GM21515 (cell line): ENCODE measurements around the gene GTPBP10.
"Not testable (repeated sequence)": the region's sequence is repeated elsewhere in the genome, so short reads cannot be mapped to it uniquely, and the experiment has no call there.

Experiments
- ATAC-seq: cut with Tn5 transposase; IDR thresholded peaks from one replicate; pipeline ENCODE4 v1.9.1; 2021; ENCODE audit not compliant: unreplicated experiment

Gene GTPBP10

GRCh38 chr7:90350032-90350431, 3.5 kb downstream of the GTPBP10 start:
- ATAC-seq: not testable (repeated sequence)

GRCh38 chr7:90351987-90352386, 5.5 kb downstream of the GTPBP10 start:
- ATAC-seq: no peak

GRCh38 chr7:90383422-90383821, 36.9 kb downstream of the GTPBP10 start:
- no peak for ATAC-seq

- ATAC-seq: no peak
These were observed 37.3 kb downstream of the GTPBP10 start for GRCh38 chr7:90383861-90384260.

- no peak for ATAC-seq
These were observed 37.9 kb downstream of the GTPBP10 start for GRCh38 chr7:90384433-90384832.

DNA sequence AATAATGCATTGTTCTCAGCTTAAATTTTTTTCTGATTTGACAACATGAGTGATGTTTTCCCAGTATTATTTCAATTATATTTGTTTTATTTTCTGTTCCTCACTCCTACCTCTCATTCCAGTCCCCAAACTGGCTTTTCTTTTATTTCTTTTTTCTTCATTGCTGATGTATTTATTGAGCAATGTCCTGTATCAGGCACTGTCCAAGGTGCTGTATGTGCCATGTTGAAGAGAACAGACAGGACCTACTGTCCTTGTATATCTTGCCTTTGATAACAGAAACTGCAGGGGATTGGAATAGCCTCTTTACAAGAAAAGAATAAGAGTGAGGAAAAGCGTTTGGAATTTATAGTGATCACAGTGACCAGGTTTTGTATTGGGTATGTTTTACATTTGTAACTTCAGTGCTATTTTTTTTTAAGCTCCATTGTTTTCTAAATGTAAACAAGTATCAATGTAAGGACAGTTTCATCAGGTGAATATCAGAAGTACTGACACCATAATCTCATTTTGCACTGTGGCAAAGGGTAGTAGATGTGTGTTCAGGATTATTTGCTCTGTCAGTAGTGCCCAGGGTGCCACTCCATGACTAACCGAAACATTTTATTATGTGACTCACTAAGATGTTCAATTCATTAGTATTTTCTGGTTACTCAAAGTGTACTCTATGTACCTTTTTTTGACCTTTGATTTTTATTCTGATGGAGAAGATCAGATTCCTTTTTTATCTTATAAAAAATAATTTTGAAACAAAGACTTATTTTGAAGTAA, 41.1 kb downstream of the GTPBP10 start:
- no peak for ATAC-seq

DNA sequence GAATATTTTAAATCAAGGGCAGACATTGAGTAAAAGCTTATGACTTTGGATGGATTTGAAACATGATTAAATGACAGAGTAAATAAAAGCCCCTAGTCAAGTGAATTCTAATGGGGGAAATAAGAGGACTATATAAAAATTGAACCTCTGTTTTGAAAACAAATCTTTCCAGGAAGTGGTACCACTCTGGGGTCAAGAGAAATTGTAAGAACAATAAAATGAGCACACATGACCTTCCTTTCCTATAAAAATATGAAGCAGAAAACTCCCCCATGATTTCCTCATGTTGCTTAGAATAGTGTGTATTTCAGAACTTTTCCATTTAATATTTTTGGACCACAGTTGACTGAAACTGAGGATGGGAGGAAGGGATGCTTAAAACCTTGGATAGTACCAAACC, 44.4 kb downstream of the GTPBP10 start:
- ATAC-seq: no peak

DNA sequence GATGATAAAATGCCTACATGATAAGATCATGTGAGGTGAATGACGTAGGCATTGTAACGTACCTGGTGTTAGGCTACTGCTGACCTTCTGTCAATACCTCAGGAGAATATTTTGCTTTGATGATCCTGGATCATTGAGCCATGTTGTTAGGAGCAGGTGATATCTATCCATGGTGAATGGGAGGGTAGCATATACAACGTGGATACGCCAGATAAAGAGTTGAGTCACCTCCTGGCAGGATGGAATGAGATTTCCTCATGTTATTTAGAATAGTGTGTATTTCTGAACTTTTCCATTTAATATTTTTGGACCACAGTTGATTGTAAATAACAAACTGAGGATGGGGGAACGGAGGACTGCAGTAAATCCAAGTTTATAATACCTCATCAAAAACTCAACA, 45.0 kb downstream of the GTPBP10 start:
- ATAC-seq: no peak

DNA sequence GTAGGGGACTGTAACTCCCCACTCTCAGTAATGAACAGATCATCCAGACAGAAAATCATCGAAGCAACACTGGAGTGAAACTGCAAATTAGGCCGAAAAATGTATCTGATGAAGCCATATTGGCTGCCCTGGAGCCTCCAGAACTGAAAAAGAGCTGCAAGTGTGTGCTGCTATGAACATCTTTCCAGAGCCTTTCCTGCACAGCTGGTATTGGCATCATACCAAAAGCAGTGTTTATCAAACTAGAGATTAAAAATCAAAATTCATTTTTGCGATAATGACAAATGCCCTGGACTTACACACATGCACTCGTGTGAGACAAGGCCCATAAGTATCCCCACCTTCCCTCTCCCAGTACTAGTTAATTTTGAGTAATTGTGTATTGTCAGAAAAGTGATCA, 49.9 kb downstream of the GTPBP10 start:
- ATAC-seq: no peak

DNA sequence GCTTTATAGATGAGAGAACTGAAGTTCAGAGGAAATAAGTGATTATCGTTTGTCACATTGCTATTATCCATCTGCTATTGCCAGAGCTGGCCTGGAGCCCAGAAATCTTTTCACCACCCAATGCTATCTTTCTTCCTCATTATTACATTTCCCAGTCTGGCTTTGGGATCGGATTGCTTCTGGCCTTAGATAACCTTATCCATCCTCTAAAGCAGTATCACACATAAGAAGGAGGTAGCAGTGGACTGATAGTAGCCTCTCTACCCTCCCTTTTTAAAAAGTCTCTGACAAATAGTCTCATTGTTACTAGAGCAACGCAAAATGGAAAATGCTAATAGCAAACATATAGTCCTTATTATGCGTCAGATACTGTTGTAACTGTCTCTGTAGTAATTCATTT, 55.5 kb downstream of the GTPBP10 start:
- no peak for ATAC-seq

GRCh38 chr7:90402785-90403173, 56.3 kb downstream of the GTPBP10 start:
- ATAC-seq: no peak

GRCh38 chr7:90403174-90404113, 56.9 kb downstream of the GTPBP10 start, which contains the start of gene CLDN12:
Gene CLDN12 (plus strand): TSS chr7:90403461. CDS start chr7:90412677, 9,216 bp downstream.
- peak; percentile 95 for ATAC-seq

DNA sequence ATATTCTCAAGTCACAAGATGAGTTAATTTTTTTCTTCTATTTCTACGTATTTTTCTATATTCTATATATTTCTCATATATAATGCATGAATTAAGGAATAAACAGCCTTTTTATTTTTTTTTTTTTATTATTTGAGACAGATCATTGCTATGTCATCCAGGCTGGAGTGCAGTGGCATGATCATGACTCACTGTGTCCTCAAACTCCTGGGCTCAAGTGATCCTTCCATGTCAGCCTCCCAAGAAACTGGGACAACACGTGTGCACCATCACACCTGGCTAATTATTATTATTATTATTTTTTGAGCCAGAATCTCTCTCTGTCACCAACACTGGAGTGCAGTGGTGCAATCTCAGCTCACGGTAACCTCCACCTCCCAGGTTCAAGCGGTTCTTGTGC, 58.3 kb downstream of the GTPBP10 start:
- ATAC-seq: no peak

DNA sequence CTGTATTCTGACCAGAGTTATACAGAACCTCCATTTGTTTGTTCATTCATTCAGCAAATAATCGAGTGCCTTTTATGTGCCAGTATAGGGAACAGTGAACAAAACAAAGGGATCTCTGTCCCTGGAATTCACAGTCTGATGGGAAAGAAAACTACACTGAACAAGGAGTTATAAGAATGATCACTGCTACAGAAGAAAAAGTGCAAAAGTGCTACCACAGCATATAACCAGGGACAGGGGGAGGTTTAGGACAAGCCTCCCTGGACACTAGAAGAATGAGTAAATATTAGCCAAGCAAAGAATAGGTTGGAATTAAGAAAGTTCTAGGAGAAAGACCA, 60.9 kb downstream of the GTPBP10 start:
- no peak for ATAC-seq

- no peak for ATAC-seq
These were observed 61.6 kb downstream of the GTPBP10 start for GRCh38 chr7:90408142-90408541.

- ATAC-seq: no peak
These were observed 63.2 kb downstream of the GTPBP10 start for GRCh38 chr7:90409667-90410066.

GRCh38 chr7:90411510-90411909, 65.0 kb downstream of the GTPBP10 start:
- ATAC-seq: no peak

- no peak for ATAC-seq
These were observed 66.1 kb downstream of the GTPBP10 start for GRCh38 chr7:90412458-90413184.

DNA sequence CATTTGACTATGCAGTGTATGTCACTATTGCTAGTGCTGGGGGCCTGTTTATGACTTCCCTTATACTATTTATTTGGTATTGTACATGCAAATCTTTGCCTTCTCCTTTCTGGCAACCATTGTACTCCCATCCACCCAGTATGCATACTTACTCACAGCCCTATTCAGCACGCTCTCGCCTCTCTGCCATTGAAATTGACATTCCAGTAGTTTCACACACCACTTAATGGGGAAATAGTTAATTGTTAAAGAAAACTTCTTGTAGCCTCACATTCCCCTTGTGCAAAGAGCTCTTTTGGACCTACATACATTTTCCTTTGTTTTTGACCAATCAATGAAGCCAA, 66.6 kb downstream of the GTPBP10 start:
- ATAC-seq: no peak

DNA sequence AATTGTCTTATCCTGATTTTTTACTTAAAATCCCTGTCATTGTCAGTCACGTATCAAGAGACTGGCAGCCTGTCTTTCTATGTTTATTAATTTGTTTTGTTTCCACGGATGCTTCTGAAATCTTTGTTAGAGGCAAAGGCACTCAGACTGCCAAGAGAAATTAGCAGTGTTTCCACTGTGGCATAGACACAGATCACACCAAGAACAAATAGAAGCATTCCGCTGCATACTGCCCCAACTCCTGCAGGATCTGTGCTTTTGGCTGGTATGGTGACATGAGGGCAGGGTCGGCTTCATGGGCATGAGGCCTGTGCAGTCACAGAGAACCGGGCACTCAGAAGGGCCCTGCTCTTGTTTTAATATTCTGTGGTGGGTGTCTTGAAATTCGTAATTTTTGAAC, 75.1 kb downstream of the GTPBP10 start:
- no peak for ATAC-seq

DNA sequence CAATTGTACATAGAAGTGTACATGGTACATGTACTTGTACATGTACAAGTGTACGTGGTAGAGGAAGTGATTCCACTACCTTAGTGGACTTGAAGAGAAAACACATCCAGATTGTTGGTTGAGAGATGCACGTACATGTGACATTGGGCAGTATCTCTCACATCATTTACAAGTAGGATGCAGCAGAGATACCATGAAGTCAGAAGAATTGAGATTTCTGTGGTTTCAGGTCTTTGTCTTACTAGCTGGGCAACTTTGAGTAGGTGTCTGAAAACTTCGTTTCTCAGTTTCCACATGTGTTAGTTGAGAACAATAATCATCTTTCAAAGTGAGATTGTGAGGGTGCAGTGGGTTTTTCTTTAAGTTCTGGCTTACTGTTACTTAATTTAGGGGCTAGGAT, 78.2 kb downstream of the GTPBP10 start:
- peak; percentile 95 for ATAC-seq

DNA sequence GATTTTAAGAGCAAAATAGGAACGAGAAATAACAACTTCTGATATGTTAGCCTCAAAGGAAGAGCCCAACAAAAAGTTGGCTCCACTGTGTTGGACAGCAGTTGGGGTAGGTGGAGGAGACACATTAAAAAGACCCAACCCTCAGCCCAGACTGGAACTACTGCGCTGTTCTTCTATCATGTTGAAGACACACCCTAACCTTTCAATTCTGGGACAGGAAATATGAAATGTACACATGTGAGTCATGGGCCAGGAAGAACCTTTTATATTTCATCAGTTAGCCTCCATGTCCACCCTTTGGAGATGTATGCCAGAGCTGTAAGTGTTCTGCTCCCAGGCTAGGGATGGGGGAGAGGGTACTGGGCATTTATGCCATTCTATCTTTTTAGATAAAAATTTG, 78.9 kb downstream of the GTPBP10 start:
- ATAC-seq: no peak
